ENCODE results near the gene DRC1.

DRC1 gene

DNA sequence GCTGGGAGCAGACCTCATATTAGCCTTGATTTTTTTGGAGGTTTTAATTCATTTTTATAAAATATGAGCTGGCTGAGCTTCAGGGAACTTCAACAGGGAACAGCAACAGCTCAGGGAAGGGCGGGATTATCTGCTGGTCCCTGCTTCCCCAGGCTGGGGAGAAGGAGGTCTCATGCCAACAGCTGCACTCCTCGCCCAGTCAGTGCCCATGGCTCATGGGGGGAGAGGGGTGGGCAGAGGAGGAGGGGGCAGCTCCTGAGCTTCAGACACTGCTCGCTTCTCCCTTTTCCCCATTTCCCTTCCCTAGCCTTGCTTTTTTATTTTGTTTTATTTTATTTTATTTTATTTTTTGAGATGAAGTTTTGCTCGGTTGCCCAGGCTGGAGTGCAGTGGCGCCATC is 76.6 kb downstream of the DRC1 start:
- no peak for DNase-seq (ENCODE audit: low read depth, low spot score)
- ChIA-PET POLR2A (no interaction called here), CTCF (interaction anchor here (0.7 to 2.6 kb wide), 5 partner anchors 9 to 100 kb away, joined by 3 to 7 read pairs (median 3); no protein-coding TSS in a partner anchor)
- TF ChIP-seq, protein P1, sequence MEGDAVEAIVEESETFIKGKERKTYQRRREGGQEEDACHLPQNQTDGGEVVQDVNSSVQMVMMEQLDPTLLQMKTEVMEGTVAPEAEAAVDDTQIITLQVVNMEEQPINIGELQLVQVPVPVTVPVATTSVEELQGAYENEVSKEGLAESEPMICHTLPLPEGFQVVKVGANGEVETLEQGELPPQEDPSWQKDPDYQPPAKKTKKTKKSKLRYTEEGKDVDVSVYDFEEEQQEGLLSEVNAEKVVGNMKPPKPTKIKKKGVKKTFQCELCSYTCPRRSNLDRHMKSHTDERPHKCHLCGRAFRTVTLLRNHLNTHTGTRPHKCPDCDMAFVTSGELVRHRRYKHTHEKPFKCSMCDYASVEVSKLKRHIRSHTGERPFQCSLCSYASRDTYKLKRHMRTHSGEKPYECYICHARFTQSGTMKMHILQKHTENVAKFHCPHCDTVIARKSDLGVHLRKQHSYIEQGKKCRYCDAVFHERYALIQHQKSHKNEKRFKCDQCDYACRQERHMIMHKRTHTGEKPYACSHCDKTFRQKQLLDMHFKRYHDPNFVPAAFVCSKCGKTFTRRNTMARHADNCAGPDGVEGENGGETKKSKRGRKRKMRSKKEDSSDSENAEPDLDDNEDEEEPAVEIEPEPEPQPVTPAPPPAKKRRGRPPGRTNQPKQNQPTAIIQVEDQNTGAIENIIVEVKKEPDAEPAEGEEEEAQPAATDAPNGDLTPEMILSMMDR (IDR thresholded peaks at IDR 0.05; ENCODE audit: insufficient read depth, low read length, missing control alignments): no peak
- no peak overlapping the region for H3K4me3 ChIP-seq (ENCODE audit: low read depth, low read length)

DNA sequence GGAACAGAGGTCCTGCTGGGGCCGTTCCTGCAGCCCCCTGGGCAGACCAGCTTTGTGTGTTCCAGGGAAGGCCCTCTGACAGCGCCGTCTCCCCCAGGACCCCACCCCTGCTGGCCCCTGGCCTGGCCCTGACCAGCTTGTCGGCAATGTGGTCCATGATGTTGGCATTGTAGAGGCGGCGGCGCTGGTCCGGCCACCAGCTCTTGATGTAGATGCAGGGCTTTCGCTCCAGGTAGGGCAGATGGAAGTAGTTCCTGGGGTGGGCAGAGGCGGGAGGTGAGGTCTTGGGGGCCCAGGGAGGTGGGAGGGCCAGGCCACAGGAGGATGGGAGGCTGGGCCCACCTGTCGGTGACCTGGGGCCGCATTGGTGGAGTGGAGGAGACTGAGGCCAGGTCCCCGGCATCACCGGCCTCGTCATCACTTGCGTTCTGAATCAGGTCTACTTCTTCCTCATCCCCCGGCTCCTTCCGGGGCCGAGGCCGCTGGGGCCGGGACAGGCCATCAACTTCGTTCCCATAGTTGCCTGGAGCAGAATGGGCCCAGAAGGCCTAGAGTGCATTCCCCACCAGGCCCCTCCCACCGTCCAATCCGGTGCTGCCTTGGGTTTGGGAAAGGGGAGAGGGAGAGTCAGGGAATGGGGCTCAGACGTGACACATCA is 77.5 kb downstream of the DRC1 start:
- ChIA-PET POLR2A (no interaction called here), CTCF (interaction anchor here (1.1 to 2.6 kb wide), 2 partner anchors 8 to 99 kb away, joined by 3 to 7 read pairs; no protein-coding TSS in a partner anchor)
- DNase-seq (ENCODE audit: low read depth, low spot score): no peak
- TF ChIP-seq, protein P1 (IDR thresholded peaks at IDR 0.05; ENCODE audit: insufficient read depth, low read length, missing control alignments): no peak
- H3K4me3 ChIP-seq (ENCODE audit: low read depth, low read length): no peak overlapping the region

DNA sequence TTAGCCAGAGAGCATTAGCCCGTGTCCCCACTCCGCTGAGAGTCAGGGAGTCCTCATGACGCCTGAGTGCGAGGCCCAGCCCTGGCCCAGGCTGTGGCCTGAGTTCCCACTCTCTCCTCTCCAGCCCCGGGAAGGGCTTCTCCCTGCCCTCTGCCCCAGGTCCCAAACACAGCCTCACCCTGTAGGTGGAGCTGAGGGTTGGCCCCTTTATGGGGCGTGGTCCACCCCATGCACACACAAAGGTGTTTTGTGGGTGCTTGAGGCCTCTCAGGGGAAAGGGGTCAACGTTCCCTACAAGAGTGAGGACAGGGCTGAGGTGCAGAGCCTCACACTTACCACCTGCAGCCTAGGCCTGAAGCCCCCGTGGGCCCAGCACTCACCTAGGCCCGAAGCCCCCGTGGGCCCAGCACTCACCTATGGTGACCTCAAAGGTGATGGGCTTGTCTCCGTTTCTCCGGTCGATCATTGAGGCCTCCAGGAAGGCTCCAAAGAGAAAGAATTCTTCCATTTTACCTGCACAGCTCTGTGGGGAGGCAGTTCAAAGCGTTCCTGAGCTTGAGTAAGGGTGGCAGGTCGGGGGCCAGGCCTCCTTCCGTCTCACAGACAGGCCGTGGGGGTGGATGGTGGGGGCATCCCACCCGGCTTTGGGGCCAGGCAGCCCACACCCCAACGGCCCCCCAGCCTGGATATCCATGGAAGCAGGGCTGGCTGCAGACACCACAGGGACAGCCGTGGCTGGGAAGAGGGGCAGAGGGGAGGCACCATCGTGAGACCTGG is 78.3 kb downstream of the DRC1 start:
- POLR2A ChIA-PET: no interaction called here
- TF ChIP-seq, protein P1 (IDR thresholded peaks at IDR 0.05; ENCODE audit: insufficient read depth, low read length, missing control alignments): no peak
- CTCF ChIA-PET: interaction anchor here (1.1 kb wide), 1 partner anchor 98 kb away, joined by 3 read pairs; no protein-coding TSS in a partner anchor
- H3K4me3 ChIP-seq (ENCODE audit: low read depth, low read length): no peak overlapping the region
- no peak for DNase-seq (ENCODE audit: low read depth, low spot score)

DNA sequence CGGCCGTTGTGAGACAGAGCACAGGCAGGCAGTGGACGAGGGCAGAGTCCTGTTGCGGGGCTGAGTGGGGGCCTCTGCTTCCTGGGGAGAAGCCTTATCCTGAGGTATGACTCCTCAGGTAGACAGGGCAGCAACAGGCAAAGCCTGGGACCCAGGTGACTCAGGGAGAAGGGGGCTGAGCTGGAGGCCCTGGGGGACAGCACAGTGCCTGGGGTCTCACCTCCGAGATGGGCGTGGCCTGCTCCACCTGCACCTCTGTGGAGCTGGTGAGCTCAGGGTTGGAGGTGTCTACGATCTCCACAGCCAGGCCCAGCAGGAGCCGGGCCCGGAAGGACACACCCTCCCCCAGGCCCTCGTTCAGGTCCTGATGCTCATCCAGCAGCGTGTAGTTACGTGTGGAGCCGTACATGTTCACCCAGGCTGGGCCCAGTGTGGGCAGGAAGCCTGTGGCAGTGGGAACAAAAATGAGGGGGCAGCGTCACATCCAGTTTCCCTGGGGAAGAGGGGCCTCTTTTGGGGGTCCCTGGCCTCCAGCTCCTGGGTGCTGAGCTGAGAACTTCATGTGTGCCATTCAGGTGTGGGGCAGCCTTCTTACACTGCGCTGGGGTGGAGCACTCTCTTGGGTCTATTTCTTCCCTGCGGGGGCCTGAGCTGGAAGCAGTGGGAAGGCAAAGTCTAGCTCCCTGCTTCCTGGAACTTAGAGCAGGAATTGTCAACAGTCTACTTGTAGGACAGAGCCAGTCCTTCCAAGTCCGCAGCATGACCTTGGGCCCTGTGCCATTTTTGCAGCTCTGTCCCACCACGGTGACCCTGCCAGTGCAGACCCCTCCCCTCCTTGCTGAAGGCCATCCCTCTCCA is 79.1 kb downstream of the DRC1 start:
- no peak for DNase-seq (ENCODE audit: low read depth, low spot score)
- ChIA-PET CTCF (no interaction called here), POLR2A (no interaction called here)
- TF ChIP-seq, protein P1 (IDR thresholded peaks at IDR 0.05; ENCODE audit: insufficient read depth, low read length, missing control alignments): no peak
- H3K4me3 ChIP-seq (ENCODE audit: low read depth, low read length): no peak overlapping the region

DNA sequence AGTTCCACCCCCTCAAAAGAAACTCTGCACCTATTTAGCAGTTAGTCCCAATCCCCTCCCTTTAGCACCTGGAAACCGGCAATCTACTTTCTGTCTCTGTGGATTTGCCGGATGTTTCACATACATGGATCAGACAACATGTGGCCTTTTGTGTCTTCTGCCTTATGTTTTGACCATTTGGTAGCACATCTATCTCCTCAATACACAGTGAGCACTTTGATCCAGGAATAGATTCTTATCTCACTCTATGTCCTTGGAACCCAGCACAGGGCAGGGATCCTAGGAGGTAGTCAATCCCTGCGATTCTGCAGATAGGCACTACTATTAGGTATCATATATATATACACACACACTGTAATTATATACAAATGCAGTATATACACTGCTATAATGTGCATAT is 80.0 kb downstream of the DRC1 start:
- no peak overlapping the region for H3K4me3 ChIP-seq (ENCODE audit: low read depth, low read length)
- DNase-seq (ENCODE audit: low read depth, low spot score): no peak
- POLR2A ChIA-PET: no interaction called here
- CTCF ChIA-PET: no interaction called here
- TF ChIP-seq, protein P1 (IDR thresholded peaks at IDR 0.05; ENCODE audit: insufficient read depth, low read length, missing control alignments): no peak

Data from AG04449 (cell line).